HEK293T (cell line): ENCODE data around the gene YOD1.

Experiments used
- FOXA1 ChIP-seq: fragments of 450-650 bp; IDR thresholded peaks from 2 replicates; pipeline ENCODE4 v1.6.1; 2016; ENCODE audit warnings: mild to moderate bottlenecking
- SP1 ChIP-seq: fragments of 450-650 bp; IDR thresholded peaks from 2 replicates; pipeline ENCODE4 v1.6.1; 2017

DNA sequence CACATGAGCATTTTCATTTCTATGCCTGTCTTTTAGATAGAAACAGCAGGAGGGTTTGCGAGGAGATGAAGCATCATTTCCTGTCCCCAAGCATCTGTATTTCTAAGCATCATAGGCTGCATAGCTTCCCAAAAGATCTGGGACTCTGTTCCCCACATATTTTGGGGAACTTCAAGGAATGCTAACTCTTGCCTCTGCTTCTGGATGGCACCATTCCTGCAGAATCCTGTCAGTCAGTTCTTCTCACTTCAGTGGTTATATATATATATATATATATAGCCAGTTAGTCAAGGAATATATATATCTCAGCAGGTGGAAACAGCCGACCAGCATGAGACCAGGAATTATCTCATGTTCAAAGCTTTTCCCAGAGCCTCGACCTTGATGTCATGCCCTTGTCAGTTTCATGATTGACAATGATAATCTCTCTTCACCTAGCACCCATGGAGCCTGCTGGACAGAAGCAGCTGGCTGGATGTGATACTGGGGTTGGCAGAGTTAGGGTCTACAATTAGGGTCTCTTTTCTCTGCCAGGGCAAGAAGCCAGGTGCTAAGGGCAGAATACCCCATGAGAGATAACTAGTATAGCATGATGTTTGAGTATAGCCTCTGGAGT lies 4.5 kb upstream of the YOD1 start:
- no peak for TF ChIP-seq SP1
- TF ChIP-seq FOXA1 = no peak
